Endothelial cell of umbilical vein (primary cell): ENCODE measurements around the gene NBEAL2. TPM values are rescaled to one million over a fixed set of nuclear protein-coding genes. Genes with fewer than 3 reads are reported as not detected.

Experiments
- BruUV-seq: library from RNA; stranded (reverse); fragments of 400-500 nt; replicated peaks from 2 replicates; lab custom pipeline; 2021; lab: Mats Ljungman, UMichigan
- CTCF ChIA-PET: fragments of 300-600, 350-600 bp; sonication (Branson Sonifier 250); formaldehyde crosslinking; loops from one replicate; lab custom pipeline; 2021; ENCODE audit warnings: antibody characterized with exemption, inconsistent platforms; lab: Charles Lee
- POLR2A ChIA-PET: fragments of 300-600, 350-600 bp; sonication (Branson Sonifier 250); formaldehyde crosslinking; loops from one replicate; lab custom pipeline; 2021; ENCODE audit warnings: antibody characterized with exemption, inconsistent platforms; lab: Charles Lee
- DNase-seq: peaks from one replicate; pipeline ENCODE4 v3.0.0-alpha.2; 2011; ENCODE audit warnings: low read depth, low spot score
- FAIRE-seq: peaks from 2 replicates; lab custom pipeline; 2011; peaks lifted over from hg19 to GRCh38; lab: Jason Lieb, UNC
- H2AFZ ChIP-seq: 2 replicates; pipeline ENCODE4 v1.6.0; 2012; ENCODE audit warnings: low read depth, low read length, control low read depth, inconsistent platforms
- H3K27ac ChIP-seq: 2 replicates; pipeline ENCODE4 v1.5.1; 2011; ENCODE audit warnings: low read depth, mild to moderate bottlenecking, control low read depth, low read length, moderate library complexity; ENCODE audit not compliant: insufficient read depth
- H3K27me3 ChIP-seq, 2 experiments: 2 replicates each; pipeline versions ENCODE4 v1.6.0 to v1.6.1; 2011; ENCODE audit warnings: low read length in 2 of 2, mixed read lengths in 1 of 2; ENCODE audit not compliant: control insufficient read depth in 2 of 2, insufficient read depth in 2 of 2
- H3K36me3 ChIP-seq, 2 experiments: 2 replicates in 1 of 2; 3 replicates in 1 of 2; pipeline ENCODE4 v1.5.1; 2011; ENCODE audit warnings: low read length in 2 of 2, mild to moderate bottlenecking in 1 of 2, moderate library complexity in 1 of 2; ENCODE audit not compliant: control insufficient read depth in 2 of 2, insufficient read depth in 2 of 2; ENCODE audit errors: extremely low read depth in 1 of 2
- H3K4me1 ChIP-seq: 3 replicates; pipeline ENCODE4 v1.5.1; 2011; ENCODE audit warnings: mild to moderate bottlenecking, low read length; ENCODE audit not compliant: control insufficient read depth, insufficient read depth; ENCODE audit errors: extremely low read depth
- H3K4me2 ChIP-seq: 2 replicates; pipeline ENCODE4 v1.6.1; 2011; ENCODE audit warnings: low read length, control low read depth, mixed read lengths; ENCODE audit not compliant: insufficient read depth
- H3K4me3 ChIP-seq, 3 experiments: fragments of 200-600 bp in 1 of 3; sonication (generic), shearing (Covaris generic) in 1 of 3; replicated peaks in 1 of 3; 2 replicates each; pipeline ENCODE4 v1.5.1; 2011 to 2016; ENCODE audit warnings: control low read depth in 3 of 3, low read length in 3 of 3, mild to moderate bottlenecking in 2 of 3, inconsistent platforms in 1 of 3, low read depth in 1 of 3, moderate library complexity in 1 of 3; ENCODE audit not compliant: insufficient read depth in 1 of 3
- H3K79me2 ChIP-seq: 2 replicates; pipeline ENCODE4 v1.6.0; 2012; ENCODE audit warnings: low read length, inconsistent platforms; ENCODE audit not compliant: control insufficient read depth, insufficient read depth
- H3K9ac ChIP-seq: replicated peaks from 2 replicates; pipeline ENCODE3; 2011; ENCODE audit warnings: low read length, control low read depth; ENCODE audit not compliant: insufficient read depth; ENCODE audit errors: extremely low read depth
- H3K9me1 ChIP-seq: replicated peaks from 3 replicates; pipeline ENCODE4 v1.6.0; 2011; ENCODE audit warnings: mild to moderate bottlenecking, low read length; ENCODE audit not compliant: control insufficient read depth, insufficient read depth; ENCODE audit errors: extremely low read depth
- H3K9me3 ChIP-seq: replicated peaks from 2 replicates; pipeline ENCODE4 v1.5.1; 2012; ENCODE audit warnings: low read length, inconsistent platforms; ENCODE audit not compliant: control insufficient read depth, insufficient read depth
- H4K20me1 ChIP-seq: replicated peaks from 2 replicates; pipeline ENCODE3; 2011; ENCODE audit warnings: mild to moderate bottlenecking, low read length; ENCODE audit not compliant: control insufficient read depth, insufficient read depth; ENCODE audit errors: extremely low read depth
- EZH2 ChIP-seq: IDR thresholded peaks from 2 replicates; pipeline ENCODE4 v1.6.1; 2012; ENCODE audit warnings: borderline replicate concordance, low read depth, mild to moderate bottlenecking, moderate library complexity, low read length, inconsistent platforms; ENCODE audit not compliant: severe bottlenecking
- FOS ChIP-seq: IDR thresholded peaks from 2 replicates; pipeline ENCODE4 v1.6.1; 2011; ENCODE audit warnings: mild to moderate bottlenecking, low read length, moderate library complexity, borderline replicate concordance; ENCODE audit not compliant: insufficient read depth
- GATA2 ChIP-seq: IDR thresholded peaks from 2 replicates; pipeline ENCODE4 v1.7.0; 2011; ENCODE audit warnings: low read depth, mild to moderate bottlenecking, moderate library complexity, mixed read lengths, low read length; ENCODE audit not compliant: insufficient read length, insufficient read depth
- JUN ChIP-seq: IDR thresholded peaks from 2 replicates; pipeline ENCODE4 v1.6.1; 2011; ENCODE audit warnings: borderline replicate concordance, low read depth; ENCODE audit not compliant: insufficient read length, insufficient read depth
- MYC ChIP-seq: IDR thresholded peaks from one replicate; pipeline ENCODE4 v1.6.1; 2011; ENCODE audit warnings: mild to moderate bottlenecking, low read depth, low read length
- POLR2A ChIP-seq: IDR thresholded peaks from 2 replicates; pipeline ENCODE4 v1.6.1; 2012; ENCODE audit warnings: low read depth, mild to moderate bottlenecking, control low read depth, low read length
- POLR2AphosphoS5 ChIP-seq: IDR thresholded peaks from 2 replicates; pipeline ENCODE4 v1.6.1; 2012; ENCODE audit warnings: low read depth, mild to moderate bottlenecking, control low read depth, low read length, moderate library complexity; ENCODE audit not compliant: insufficient read depth
- dilution Hi-C: fragments of 300-500 bp; cut with MboI; formaldehyde crosslinking; loops from one replicate; pipeline ENCODE4 v1.15.0; 2019; ENCODE audit warnings: low sequenced_read_pairs; ENCODE audit not compliant: extremely low pct_ligation_motif_present
- intact Hi-C: fragments of 100-400 bp; cut with micrococcal nuclease; formaldehyde crosslinking; loops from one replicate; pipeline ENCODE4 v1.10.0; 2022
- polyA plus RNA-seq, 4 experiments: library from polyadenylated mRNA; depleted of rRNA in 3 of 4; stranded (reverse) in 3 of 4; unstranded in 1 of 4; fragments of >200 nt; gene quantifications; 2 replicates each; pipeline versions ENCODE4 v1.2.1 to v1.2.3, GENCODE V29; 2011 to 2012; ENCODE audit warnings: missing spikeins in 1 of 4
- total RNA-seq: library from RNA; stranded (reverse); gene quantifications from 2 replicates; pipeline ENCODE4 v1.2.3, GENCODE V29; 2021
- TF ChIP-seq, protein P1 (sequence below): IDR thresholded peaks from 2 replicates; pipeline ENCODE4 v1.6.1; 2011; ENCODE audit not compliant: insufficient read depth, insufficient read length
- TF ChIP-seq, protein P2 (sequence below), 2 donors: IDR thresholded peaks; 1 replicate in 1 of 2; 2 replicates in 1 of 2; pipeline ENCODE4 v1.5.1; 2011; ENCODE audit warnings: low read length in 2 of 2, mild to moderate bottlenecking in 2 of 2, moderate library complexity in 2 of 2, control low read depth in 1 of 2, inconsistent platforms in 1 of 2, low read depth in 1 of 2; ENCODE audit not compliant: insufficient read depth in 1 of 2; ENCODE audit errors: extremely low read depth in 1 of 2

The NBEAL2 gene
- total and polyA plus RNA-seq, 2 donors (not counting 3 experiments of a cell fraction or from before 2014, with no cell fraction given) = 48.0 to 84.7 TPM

DNA sequence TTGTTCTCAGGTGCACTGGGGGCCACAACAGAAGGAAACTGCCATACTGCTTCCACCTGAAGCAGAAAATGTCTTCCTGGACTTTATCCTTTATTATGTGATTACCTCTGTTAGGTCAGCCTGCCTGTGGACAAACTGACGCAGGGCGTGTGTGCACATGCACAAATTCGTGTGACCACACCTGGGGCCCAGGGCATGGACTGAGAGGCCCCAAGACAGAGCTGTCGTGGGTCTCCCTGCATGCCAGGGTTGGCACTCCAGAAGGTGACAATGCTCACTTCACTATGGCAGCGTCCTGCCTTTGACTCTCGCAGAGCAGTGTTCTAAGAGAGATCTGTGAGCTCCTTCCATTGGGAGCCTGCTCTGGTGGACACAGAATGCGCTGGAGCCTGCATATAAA, 37.4 kb upstream of the NBEAL2 start:
- H3K27me3 ChIP-seq = no peaks in the 10 kb centered on the region
- TF ChIP-seq POLR2A = no peak
- no peaks in the 10 kb centered on the region for H4K20me1 ChIP-seq
- H3K27ac ChIP-seq = no peak overlapping the region
- H2AFZ ChIP-seq = no peak overlapping the region
- H3K36me3 ChIP-seq = peaks cover 0 to 17% of the 10 kb centered on the region in 2 experiments
- no peaks in the 10 kb centered on the region for H3K9me3 ChIP-seq
- BruUV-seq = no TSS peak
- DNase-seq = no peak
- H3K79me2 ChIP-seq = peaks cover 82% of the 10 kb centered on the region
- H3K4me1 ChIP-seq = peaks cover 42% of the 10 kb centered on the region
- POLR2A ChIA-PET = interaction anchor here (0.6 kb wide), 1 partner anchor 854 kb away, joined by 7 read pairs; no protein-coding TSS in a partner anchor
- dilution Hi-C loops = no loop called here
- H3K4me2 ChIP-seq = no peak overlapping the region
- H3K9ac ChIP-seq = no peak overlapping the region
- no peak overlapping the region for H3K4me3 ChIP-seq
- no peak for FAIRE-seq
- intact Hi-C loops = no loop called here
- no peaks in the 10 kb centered on the region for H3K9me1 ChIP-seq
- CTCF ChIA-PET = interaction anchor here (1.0 kb wide), 1 partner anchor 11 kb away, joined by 3 read pairs; no protein-coding TSS in a partner anchor

- Histone ChIP-seq H3K4me2 (no peak overlapping the region), H3K27ac (peak overlapping the region; percentile 40), H3K27me3 (no peaks in the 10 kb centered on the region), H2AFZ (no peak overlapping the region), H3K9me3 (no peaks in the 10 kb centered on the region), H3K4me3 (no peak overlapping the region), H4K20me1 (no peaks in the 10 kb centered on the region), H3K4me1 (peaks cover 42% of the 10 kb centered on the region), H3K9me1 (no peaks in the 10 kb centered on the region), H3K36me3 (peaks cover 0 to 17% of the 10 kb centered on the region in 2 experiments), H3K79me2 (peaks cover 79% of the 10 kb centered on the region), H3K9ac (no peak overlapping the region)
- BruUV-seq = no TSS peak
- TF ChIP-seq EZH2 (no peak), FOS (no peak), POLR2AphosphoS5 (no peak), JUN (no peak), GATA2 (no peak), MYC (no peak), POLR2A (no peak)
- TF ChIP-seq, protein P1, sequence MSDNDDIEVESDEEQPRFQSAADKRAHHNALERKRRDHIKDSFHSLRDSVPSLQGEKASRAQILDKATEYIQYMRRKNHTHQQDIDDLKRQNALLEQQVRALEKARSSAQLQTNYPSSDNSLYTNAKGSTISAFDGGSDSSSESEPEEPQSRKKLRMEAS = no peak
- TF ChIP-seq, protein P2, sequence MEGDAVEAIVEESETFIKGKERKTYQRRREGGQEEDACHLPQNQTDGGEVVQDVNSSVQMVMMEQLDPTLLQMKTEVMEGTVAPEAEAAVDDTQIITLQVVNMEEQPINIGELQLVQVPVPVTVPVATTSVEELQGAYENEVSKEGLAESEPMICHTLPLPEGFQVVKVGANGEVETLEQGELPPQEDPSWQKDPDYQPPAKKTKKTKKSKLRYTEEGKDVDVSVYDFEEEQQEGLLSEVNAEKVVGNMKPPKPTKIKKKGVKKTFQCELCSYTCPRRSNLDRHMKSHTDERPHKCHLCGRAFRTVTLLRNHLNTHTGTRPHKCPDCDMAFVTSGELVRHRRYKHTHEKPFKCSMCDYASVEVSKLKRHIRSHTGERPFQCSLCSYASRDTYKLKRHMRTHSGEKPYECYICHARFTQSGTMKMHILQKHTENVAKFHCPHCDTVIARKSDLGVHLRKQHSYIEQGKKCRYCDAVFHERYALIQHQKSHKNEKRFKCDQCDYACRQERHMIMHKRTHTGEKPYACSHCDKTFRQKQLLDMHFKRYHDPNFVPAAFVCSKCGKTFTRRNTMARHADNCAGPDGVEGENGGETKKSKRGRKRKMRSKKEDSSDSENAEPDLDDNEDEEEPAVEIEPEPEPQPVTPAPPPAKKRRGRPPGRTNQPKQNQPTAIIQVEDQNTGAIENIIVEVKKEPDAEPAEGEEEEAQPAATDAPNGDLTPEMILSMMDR (IDR thresholded peaks at IDR 0.05; ENCODE audit: extremely low read depth in 1 of 2, insufficient read depth in 1 of 2, low read depth in 1 of 2, low read length in 2 of 2) = no peak
- dilution Hi-C loops (no loop called here), intact Hi-C loops (no loop called here)
- POLR2A ChIA-PET = no interaction called here
- CTCF ChIA-PET = interaction anchor here (1.0 to 1.2 kb wide), 2 partner anchors 12 to 24 kb away, joined by 3 read pairs; no protein-coding TSS in a partner anchor
- no peak for DNase-seq
- FAIRE-seq = peak; percentile 28
These were observed 36.8 kb upstream of the NBEAL2 start for GRCh38 chr3:46942481-46943236.
